MM.1S (cell line): ENCODE results near the gene NUDT7.

Experiments used
- DNase-seq: peaks from one replicate; pipeline ENCODE4 v3.0.0-alpha.2; 2015
- H2AFZ ChIP-seq: fragments of 300-600 bp; sonication (generic); 2 replicates; pipeline ENCODE4 v1.6.0; 2016; ENCODE audit warnings: antibody characterized with exemption, low read length
- H3F3A ChIP-seq: fragments of 300-600 bp; sonication (generic); 2 replicates; pipeline ENCODE4 v1.6.1; 2016; ENCODE audit warnings: mild to moderate bottlenecking, antibody characterized with exemption, low read length, moderate library complexity, mixed read lengths; ENCODE audit not compliant: insufficient read depth
- H3K27ac ChIP-seq: fragments of 300-600 bp; sonication (generic); 2 replicates; pipeline ENCODE4 v1.5.1; 2016; ENCODE audit warnings: mild to moderate bottlenecking, low read length
- H3K27me3 ChIP-seq: fragments of 300-600 bp; sonication (generic); replicated peaks from 2 replicates; pipeline ENCODE4 v1.6.0; 2016; ENCODE audit warnings: low read length; ENCODE audit not compliant: insufficient read depth
- H3K36me3 ChIP-seq: fragments of 300-600 bp; sonication (generic); replicated peaks from 2 replicates; pipeline ENCODE4 v1.6.1; 2016; ENCODE audit warnings: mild to moderate bottlenecking, low read length, mixed read lengths; ENCODE audit not compliant: insufficient read depth
- H3K4me1 ChIP-seq: fragments of 300-600 bp; sonication (generic); 2 replicates; pipeline ENCODE4 v1.6.1; 2016; ENCODE audit warnings: low read length, mixed read lengths
- H3K4me2 ChIP-seq: fragments of 300-600 bp; sonication (generic); 2 replicates; pipeline ENCODE4 v1.6.0; 2016; ENCODE audit warnings: low read depth, low read length
- H3K4me3 ChIP-seq: fragments of 300-600 bp; sonication (generic); 2 replicates; pipeline ENCODE4 v1.5.1; 2016; ENCODE audit warnings: low read length, mixed read lengths
- H3K79me2 ChIP-seq: fragments of 300-600 bp; sonication (generic); 2 replicates; pipeline ENCODE4 v1.6.1; 2016; ENCODE audit warnings: mixed run types, low read length, mixed read lengths
- H3K9ac ChIP-seq: fragments of 300-600 bp; sonication (generic); 2 replicates; pipeline ENCODE4 v1.6.1; 2016; ENCODE audit warnings: low read length, mixed read lengths
- H3K9me2 ChIP-seq: fragments of 300-600 bp; sonication (generic); replicated peaks from 2 replicates; pipeline ENCODE4 v1.6.1; 2016; ENCODE audit warnings: mild to moderate bottlenecking, low read length, mixed read lengths; ENCODE audit not compliant: insufficient read depth
- H3K9me3 ChIP-seq: fragments of 300-600 bp; sonication (generic); replicated peaks from 2 replicates; pipeline ENCODE4 v1.6.1; 2016; ENCODE audit warnings: mild to moderate bottlenecking, low read length, mixed read lengths; ENCODE audit not compliant: insufficient read depth
- H4K20me1 ChIP-seq: fragments of 300-600 bp; sonication (generic); 2 replicates; pipeline ENCODE4 v1.6.1; 2016; ENCODE audit warnings: mild to moderate bottlenecking, low read length, moderate library complexity, mixed read lengths; ENCODE audit not compliant: insufficient read depth
- CTCF ChIP-seq: fragments of 300-600 bp; sonication (generic); IDR thresholded peaks from 2 replicates; pipeline ENCODE4 v1.5.1; 2016; ENCODE audit warnings: antibody characterized with exemption, low read length, mixed read lengths
- EZH2 ChIP-seq: fragments of 300-600 bp; sonication (generic); optimal IDR thresholded peaks from 2 replicates; pipeline ENCODE3; 2017; ENCODE audit warnings: low read depth, mild to moderate bottlenecking, antibody characterized with exemption, low read length, mixed read lengths
- EZH2phosphoT487 ChIP-seq: fragments of 300-600 bp; sonication (generic); IDR thresholded peaks from 2 replicates; pipeline ENCODE4 v1.6.1; 2018; ENCODE audit warnings: antibody characterized with exemption, low read length

The NUDT7 gene

GRCh38 chr16:77789085-77790008 lies 67.0 kb downstream of the NUDT7 start:
- no peaks in the 10 kb centered on the region for H3F3A ChIP-seq
- H3K27ac ChIP-seq, result no peak overlapping the region
- no peak for DNase-seq
- H2AFZ ChIP-seq, result no peak overlapping the region
- TF ChIP-seq EZH2 (no peak), EZH2phosphoT487 (no peak), CTCF (no peak)
- no peaks in the 10 kb centered on the region for H3K9me3 ChIP-seq
- no peaks in the 10 kb centered on the region for H3K9me2 ChIP-seq
- no peaks in the 10 kb centered on the region for H4K20me1 ChIP-seq
- H3K4me3 ChIP-seq, result peak overlapping the region; percentile 57
- peaks cover 12% of the 10 kb centered on the region; the same call in 1 of the 2 replicates for H3K27me3 ChIP-seq
- peak overlapping the region; percentile 66 for H3K4me2 ChIP-seq
- H3K79me2 ChIP-seq, result no peaks in the 10 kb centered on the region
- no peaks in the 10 kb centered on the region for H3K36me3 ChIP-seq
- H3K9ac ChIP-seq, result no peak overlapping the region
- H3K4me1 ChIP-seq, result no peaks in the 10 kb centered on the region

GRCh38 chr16:77790009-77790372 lies 67.7 kb downstream of the NUDT7 start:
- TF ChIP-seq EZH2phosphoT487, result no peak
- no peak for TF ChIP-seq CTCF
- no peak for TF ChIP-seq EZH2
- Histone ChIP-seq H3K36me3 (no peaks in the 10 kb centered on the region), H2AFZ (no peak overlapping the region), H4K20me1 (no peaks in the 10 kb centered on the region), H3K9me2 (no peaks in the 10 kb centered on the region), H3F3A (no peaks in the 10 kb centered on the region), H3K9me3 (no peaks in the 10 kb centered on the region), H3K27me3 (peaks cover 12% of the 10 kb centered on the region; the same call in 1 of the 2 replicates), H3K4me3 (no peak overlapping the region), H3K27ac (no peak overlapping the region), H3K79me2 (no peaks in the 10 kb centered on the region), H3K4me2 (no peak overlapping the region), H3K9ac (no peak overlapping the region), H3K4me1 (no peaks in the 10 kb centered on the region)
- DNase-seq, result no peak

GRCh38 chr16:77790912-77791311 lies 68.6 kb downstream of the NUDT7 start:
- H3K4me1 ChIP-seq, result no peaks in the 10 kb centered on the region

More at GRCh38 chr16:77790912-77791311, 68.6 kb downstream of the NUDT7 start:
- no peak for DNase-seq
- H3K9ac ChIP-seq, result no peak overlapping the region
- no peak overlapping the region for H3K4me2 ChIP-seq
- H3K27me3 ChIP-seq, result peaks cover 12% of the 10 kb centered on the region; the same call in 1 of the 2 replicates
- no peak overlapping the region for H2AFZ ChIP-seq
- no peaks in the 10 kb centered on the region for H3F3A ChIP-seq
- H3K27ac ChIP-seq, result no peak overlapping the region
- no peaks in the 10 kb centered on the region for H3K36me3 ChIP-seq
- no peaks in the 10 kb centered on the region for H4K20me1 ChIP-seq
- H3K4me3 ChIP-seq, result no peak overlapping the region
- no peaks in the 10 kb centered on the region for H3K9me3 ChIP-seq
- no peaks in the 10 kb centered on the region for H3K79me2 ChIP-seq
- no peaks in the 10 kb centered on the region for H3K9me2 ChIP-seq
- TF ChIP-seq CTCF (no peak), EZH2 (no peak), EZH2phosphoT487 (no peak)
